ENCODE results near the gene HIP1. TPM values are rescaled to one million over a fixed set of nuclear protein-coding genes. Genes with fewer than 3 reads are reported as not detected.

Gene HIP1
- total and polyA plus RNA-seq, 9 of the 15 experiments (the other 6 are each of a cell fraction or from before 2014, with no cell fraction given), result 2.4 to 13.7 (median 9.5) TPM

DNA sequence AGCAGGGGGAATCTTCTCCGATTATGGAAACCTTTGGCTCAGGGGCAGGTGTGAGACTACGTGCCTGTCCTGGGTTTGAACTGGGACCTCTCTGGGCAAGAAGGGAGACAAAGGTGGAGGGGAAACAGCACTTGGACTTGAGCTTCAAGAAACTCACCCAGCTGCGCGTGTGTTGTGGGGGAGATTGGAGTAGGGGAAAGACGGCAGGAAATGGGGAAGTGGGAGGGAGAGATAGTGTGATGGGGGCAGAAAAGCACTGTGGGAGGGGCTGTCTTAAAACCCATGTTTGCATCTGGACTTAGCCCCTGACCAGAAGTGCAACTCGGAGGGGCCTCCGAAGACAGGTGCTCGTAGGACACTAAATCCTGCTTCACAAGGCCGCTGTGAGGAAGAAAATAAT is 107.0 kb downstream of the HIP1 start (continued):
- TF ChIP-seq THRAP3 (IDR thresholded peaks at IDR 0.05; ENCODE audit: borderline replicate concordance) (no peak), ZBTB7A (IDR thresholded peaks at IDR 0.05; ENCODE audit: borderline replicate concordance, control insufficient read depth, low read depth, low read length) (peak; percentile 63), ZNF436 (CRISPR knock-in tag; IDR thresholded peaks at IDR 0.05) (no peak), ARNT (IDR thresholded peaks at IDR 0.05) (no peak), ELF4 (CRISPR knock-in tag; IDR thresholded peaks at IDR 0.05) (no peak), MEIS2 (IDR thresholded peaks at IDR 0.05; ENCODE audit: partially characterized antibody) (no peak), BACH1 (tag; IDR thresholded peaks at IDR 0.05) (no peak), COPS2 (conservative IDR thresholded peaks at IDR 0.05) (no peak), ZEB2 (IDR thresholded peaks at IDR 0.05) (peak; percentile 37; the same call in 1 of the 2 replicates), POLR2AphosphoS5 (IDR thresholded peaks at IDR 0.05; ENCODE audit: control insufficient read depth, insufficient read depth, low read depth, low read length) (no peak), NFRKB (IDR thresholded peaks at IDR 0.05; ENCODE audit: low read depth) (no peak), NEUROD1 (IDR thresholded peaks at IDR 0.05; ENCODE audit: borderline replicate concordance, low read depth, low read length, partially characterized antibody) (no peak), ZNF707 (CRISPR knock-in tag; conservative IDR thresholded peaks at IDR 0.05) (no peak), PHF20 (IDR thresholded peaks at IDR 0.05; ENCODE audit: partially characterized antibody) (no peak), HNRNPUL1 (IDR thresholded peaks at IDR 0.05; ENCODE audit: low read length) (no peak), MTA3 (IDR thresholded peaks at IDR 0.05; ENCODE audit: borderline replicate concordance) (no peak)
- TF ChIP-seq, protein P1, sequence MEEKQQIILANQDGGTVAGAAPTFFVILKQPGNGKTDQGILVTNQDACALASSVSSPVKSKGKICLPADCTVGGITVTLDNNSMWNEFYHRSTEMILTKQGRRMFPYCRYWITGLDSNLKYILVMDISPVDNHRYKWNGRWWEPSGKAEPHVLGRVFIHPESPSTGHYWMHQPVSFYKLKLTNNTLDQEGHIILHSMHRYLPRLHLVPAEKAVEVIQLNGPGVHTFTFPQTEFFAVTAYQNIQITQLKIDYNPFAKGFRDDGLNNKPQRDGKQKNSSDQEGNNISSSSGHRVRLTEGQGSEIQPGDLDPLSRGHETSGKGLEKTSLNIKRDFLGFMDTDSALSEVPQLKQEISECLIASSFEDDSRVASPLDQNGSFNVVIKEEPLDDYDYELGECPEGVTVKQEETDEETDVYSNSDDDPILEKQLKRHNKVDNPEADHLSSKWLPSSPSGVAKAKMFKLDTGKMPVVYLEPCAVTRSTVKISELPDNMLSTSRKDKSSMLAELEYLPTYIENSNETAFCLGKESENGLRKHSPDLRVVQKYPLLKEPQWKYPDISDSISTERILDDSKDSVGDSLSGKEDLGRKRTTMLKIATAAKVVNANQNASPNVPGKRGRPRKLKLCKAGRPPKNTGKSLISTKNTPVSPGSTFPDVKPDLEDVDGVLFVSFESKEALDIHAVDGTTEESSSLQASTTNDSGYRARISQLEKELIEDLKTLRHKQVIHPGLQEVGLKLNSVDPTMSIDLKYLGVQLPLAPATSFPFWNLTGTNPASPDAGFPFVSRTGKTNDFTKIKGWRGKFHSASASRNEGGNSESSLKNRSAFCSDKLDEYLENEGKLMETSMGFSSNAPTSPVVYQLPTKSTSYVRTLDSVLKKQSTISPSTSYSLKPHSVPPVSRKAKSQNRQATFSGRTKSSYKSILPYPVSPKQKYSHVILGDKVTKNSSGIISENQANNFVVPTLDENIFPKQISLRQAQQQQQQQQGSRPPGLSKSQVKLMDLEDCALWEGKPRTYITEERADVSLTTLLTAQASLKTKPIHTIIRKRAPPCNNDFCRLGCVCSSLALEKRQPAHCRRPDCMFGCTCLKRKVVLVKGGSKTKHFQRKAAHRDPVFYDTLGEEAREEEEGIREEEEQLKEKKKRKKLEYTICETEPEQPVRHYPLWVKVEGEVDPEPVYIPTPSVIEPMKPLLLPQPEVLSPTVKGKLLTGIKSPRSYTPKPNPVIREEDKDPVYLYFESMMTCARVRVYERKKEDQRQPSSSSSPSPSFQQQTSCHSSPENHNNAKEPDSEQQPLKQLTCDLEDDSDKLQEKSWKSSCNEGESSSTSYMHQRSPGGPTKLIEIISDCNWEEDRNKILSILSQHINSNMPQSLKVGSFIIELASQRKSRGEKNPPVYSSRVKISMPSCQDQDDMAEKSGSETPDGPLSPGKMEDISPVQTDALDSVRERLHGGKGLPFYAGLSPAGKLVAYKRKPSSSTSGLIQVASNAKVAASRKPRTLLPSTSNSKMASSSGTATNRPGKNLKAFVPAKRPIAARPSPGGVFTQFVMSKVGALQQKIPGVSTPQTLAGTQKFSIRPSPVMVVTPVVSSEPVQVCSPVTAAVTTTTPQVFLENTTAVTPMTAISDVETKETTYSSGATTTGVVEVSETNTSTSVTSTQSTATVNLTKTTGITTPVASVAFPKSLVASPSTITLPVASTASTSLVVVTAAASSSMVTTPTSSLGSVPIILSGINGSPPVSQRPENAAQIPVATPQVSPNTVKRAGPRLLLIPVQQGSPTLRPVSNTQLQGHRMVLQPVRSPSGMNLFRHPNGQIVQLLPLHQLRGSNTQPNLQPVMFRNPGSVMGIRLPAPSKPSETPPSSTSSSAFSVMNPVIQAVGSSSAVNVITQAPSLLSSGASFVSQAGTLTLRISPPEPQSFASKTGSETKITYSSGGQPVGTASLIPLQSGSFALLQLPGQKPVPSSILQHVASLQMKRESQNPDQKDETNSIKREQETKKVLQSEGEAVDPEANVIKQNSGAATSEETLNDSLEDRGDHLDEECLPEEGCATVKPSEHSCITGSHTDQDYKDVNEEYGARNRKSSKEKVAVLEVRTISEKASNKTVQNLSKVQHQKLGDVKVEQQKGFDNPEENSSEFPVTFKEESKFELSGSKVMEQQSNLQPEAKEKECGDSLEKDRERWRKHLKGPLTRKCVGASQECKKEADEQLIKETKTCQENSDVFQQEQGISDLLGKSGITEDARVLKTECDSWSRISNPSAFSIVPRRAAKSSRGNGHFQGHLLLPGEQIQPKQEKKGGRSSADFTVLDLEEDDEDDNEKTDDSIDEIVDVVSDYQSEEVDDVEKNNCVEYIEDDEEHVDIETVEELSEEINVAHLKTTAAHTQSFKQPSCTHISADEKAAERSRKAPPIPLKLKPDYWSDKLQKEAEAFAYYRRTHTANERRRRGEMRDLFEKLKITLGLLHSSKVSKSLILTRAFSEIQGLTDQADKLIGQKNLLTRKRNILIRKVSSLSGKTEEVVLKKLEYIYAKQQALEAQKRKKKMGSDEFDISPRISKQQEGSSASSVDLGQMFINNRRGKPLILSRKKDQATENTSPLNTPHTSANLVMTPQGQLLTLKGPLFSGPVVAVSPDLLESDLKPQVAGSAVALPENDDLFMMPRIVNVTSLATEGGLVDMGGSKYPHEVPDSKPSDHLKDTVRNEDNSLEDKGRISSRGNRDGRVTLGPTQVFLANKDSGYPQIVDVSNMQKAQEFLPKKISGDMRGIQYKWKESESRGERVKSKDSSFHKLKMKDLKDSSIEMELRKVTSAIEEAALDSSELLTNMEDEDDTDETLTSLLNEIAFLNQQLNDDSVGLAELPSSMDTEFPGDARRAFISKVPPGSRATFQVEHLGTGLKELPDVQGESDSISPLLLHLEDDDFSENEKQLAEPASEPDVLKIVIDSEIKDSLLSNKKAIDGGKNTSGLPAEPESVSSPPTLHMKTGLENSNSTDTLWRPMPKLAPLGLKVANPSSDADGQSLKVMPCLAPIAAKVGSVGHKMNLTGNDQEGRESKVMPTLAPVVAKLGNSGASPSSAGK (IDR thresholded peaks at IDR 0.05), result peak; percentile 71
- TF ChIP-seq, protein P2, sequence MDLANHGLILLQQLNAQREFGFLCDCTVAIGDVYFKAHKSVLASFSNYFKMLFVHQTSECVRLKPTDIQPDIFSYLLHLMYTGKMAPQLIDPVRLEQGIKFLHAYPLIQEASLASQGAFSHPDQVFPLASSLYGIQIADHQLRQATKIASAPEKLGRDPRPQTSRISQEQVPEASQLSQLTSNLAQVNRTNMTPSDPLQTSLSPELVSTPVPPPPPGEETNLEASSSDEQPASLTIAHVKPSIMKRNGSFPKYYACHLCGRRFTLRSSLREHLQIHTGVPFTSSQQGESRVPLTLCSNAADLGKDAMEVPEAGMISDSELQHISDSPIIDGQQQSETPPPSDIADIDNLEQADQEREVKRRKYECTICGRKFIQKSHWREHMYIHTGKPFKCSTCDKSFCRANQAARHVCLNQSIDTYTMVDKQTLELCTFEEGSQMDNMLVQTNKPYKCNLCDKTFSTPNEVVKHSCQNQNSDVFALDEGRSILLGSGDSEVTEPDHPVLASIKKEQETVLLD (IDR thresholded peaks at IDR 0.05), result no peak; the same call in 1 of the 2 replicates
